Measurements from ENCODE around the gene HEATR5B.
A peak's percentile ranks its signal among the peaks of the same experiment; 100 is the strongest.
"Not testable (repeated sequence)": the region's sequence is repeated elsewhere in the genome, so short reads cannot be mapped to it uniquely, and the experiment has no call there.

The HEATR5B gene

GRCh38 chr2:36976065-36976464, 108.1 kb downstream of the HEATR5B start:
- no peak for ATAC-seq

- no peak for ATAC-seq
Observed at GRCh38 chr2:36975306-36975705, 108.9 kb downstream of the HEATR5B start.

GRCh38 chr2:36973320-36973719, 110.9 kb downstream of the HEATR5B start:
- no peak for ATAC-seq

GRCh38 chr2:36971990-36972389, 112.2 kb downstream of the HEATR5B start:
- no peak for ATAC-seq

GRCh38 chr2:36967236-36967876, 116.8 kb downstream of the HEATR5B start:
- ATAC-seq, result no peak

GRCh38 chr2:36966370-36967235, 117.6 kb downstream of the HEATR5B start, which contains the start of gene STRN:
Gene STRN (minus strand): TSS chr2:36966536. CDS start chr2:36966463, 73 bp downstream.
- ATAC-seq, result peak; percentile 95

GRCh38 chr2:36965751-36966369, 118.3 kb downstream of the HEATR5B start:
- peak in 1 of 2 donors; percentile 10 for ATAC-seq

GRCh38 chr2:36965206-36965605, 119.0 kb downstream of the HEATR5B start:
- ATAC-seq, result no peak

GRCh38 chr2:36964496-36965058, 119.6 kb downstream of the HEATR5B start:
- no peak for ATAC-seq

GRCh38 chr2:36963734-36964133, 120.4 kb downstream of the HEATR5B start:
- no peak for ATAC-seq

GRCh38 chr2:36963106-36963505, 121.1 kb downstream of the HEATR5B start:
- ATAC-seq, result no peak

GRCh38 chr2:36960773-36961172, 123.4 kb downstream of the HEATR5B start:
- ATAC-seq, result no peak

- ATAC-seq, result no peak
Observed at GRCh38 chr2:36960005-36960675, 124.0 kb downstream of the HEATR5B start.

GRCh38 chr2:36954977-36955607, 129.1 kb downstream of the HEATR5B start:
- ATAC-seq, result no peak

- ATAC-seq, result no peak
Observed at GRCh38 chr2:36952748-36953197, 131.4 kb downstream of the HEATR5B start.

GRCh38 chr2:36951574-36951973, 132.6 kb downstream of the HEATR5B start:
- peak; percentile 76 to 81 for ATAC-seq

GRCh38 chr2:36951027-36951518, 133.1 kb downstream of the HEATR5B start:
- ATAC-seq, result no peak

- peak; percentile 17 to 24 for ATAC-seq
Observed at GRCh38 chr2:36949845-36950244, 134.3 kb downstream of the HEATR5B start.

- ATAC-seq, result not testable (repeated sequence)
Observed at GRCh38 chr2:36945240-36945639, 138.9 kb downstream of the HEATR5B start.

GRCh38 chr2:36941867-36942266, 142.3 kb downstream of the HEATR5B start:
- no peak for ATAC-seq

- not testable (repeated sequence) for ATAC-seq
Observed at GRCh38 chr2:36936526-36936925, 147.6 kb downstream of the HEATR5B start.

GRCh38 chr2:36931688-36932087, 152.5 kb downstream of the HEATR5B start:
- not testable (repeated sequence) for ATAC-seq
